Prostate gland (tissue), 2 donors: Measurements from ENCODE around the gene VCPKMT. TPM values are rescaled to one million over a fixed set of nuclear protein-coding genes. Genes with fewer than 3 reads are reported as not detected.

Experiments
- DNase-seq: peaks from one replicate; pipeline ENCODE4 v3.0.0-alpha.2; 2019; ENCODE audit warnings: low spot score
- H3K27ac ChIP-seq, 2 donors: fragments of 200-600 bp; sonication (generic); 2 replicates each; pipeline ENCODE4 v1.5.1; 2017 to 2019
- H3K27me3 ChIP-seq: fragments of 200-600 bp; sonication (generic); replicated peaks from 2 replicates; pipeline ENCODE4 v1.5.1; 2019; ENCODE audit not compliant: insufficient read depth
- H3K36me3 ChIP-seq, 2 donors: fragments of 200-600 bp; sonication (generic); 1 replicate in 1 of 2; 2 replicates in 1 of 2; pipeline versions ENCODE4 v1.5.1 to v1.8.1; 2017 to 2019
- H3K4me1 ChIP-seq: fragments of 200-600 bp; sonication (generic); replicated peaks from 2 replicates; pipeline ENCODE4 v1.5.1; 2019
- H3K4me3 ChIP-seq, 2 donors: fragments of 200-600 bp; sonication (generic); 2 replicates each; pipeline ENCODE4 v1.5.1; 2017 to 2019
- H3K9me3 ChIP-seq: fragments of 200-600 bp; sonication (generic); 2 replicates; pipeline ENCODE4 v1.5.1; 2017
- CTCF ChIP-seq, 4 experiments: fragments of 200-600 bp in 2 of 4; fragments of 450-650 bp in 2 of 4; sonication (generic) in 2 of 4; IDR thresholded peaks; 1 replicate in 3 of 4; 2 replicates in 1 of 4; pipeline ENCODE4 v1.5.1; 2016 to 2019; ENCODE audit warnings: antibody characterized with exemption in 4 of 4, mild to moderate bottlenecking in 2 of 4, moderate library complexity in 2 of 4
- POLR2A ChIP-seq: fragments of 450-650 bp; IDR thresholded peaks from one replicate; pipeline ENCODE4 v1.6.1; 2016; ENCODE audit warnings: antibody characterized with exemption, mild to moderate bottlenecking
- POLR2AphosphoS5 ChIP-seq: sonication (generic); formaldehyde crosslinking; IDR thresholded peaks from one replicate; pipeline ENCODE4 v1.6.1; 2017; ENCODE audit warnings: antibody characterized with exemption
- WGBS: methylation state at CpG from one replicate; pipeline ENCODE4 v1.1.5; 2018; 5-methylcytosine and 5-hydroxymethylcytosine counted together
- intact Hi-C: fragments of 100-400 bp; cut with DNase I; formaldehyde crosslinking; loops from one replicate; pipeline ENCODE4 v1.14.2; 2022
- total RNA-seq, 2 donors: library from RNA; depleted of rRNA; stranded (reverse); fragments of >200 nt; gene quantifications; one replicate each; pipeline ENCODE4 v1.1.0, GENCODE V29; 2016

Gene VCPKMT
- total RNA-seq, 2 donors from 2014 or later, result 6.1 to 6.4 TPM

GRCh38 chr14:50095895-50096294 lies 20.5 kb downstream of the VCPKMT start:
- no peak for TF ChIP-seq POLR2A
- Histone ChIP-seq H3K36me3 (no peaks in the 10 kb centered on the region), H3K9me3 (no peaks in the 10 kb centered on the region), H3K4me3 (no peak overlapping the region), H3K27ac (no peak overlapping the region), H3K4me1 (no peaks in the 10 kb centered on the region), H3K27me3 (no peaks in the 10 kb centered on the region)
- no peak for DNase-seq
- intact Hi-C loops, result no loop called here
- 31% methylated on average over 1 of the region's 1 CpG for WGBS

- no peak for TF ChIP-seq POLR2AphosphoS5
- no peak for TF ChIP-seq CTCF (IDR thresholded peaks at IDR 0.05)
- TF ChIP-seq POLR2A, result no peak
- Histone ChIP-seq H3K4me3 (no peak overlapping the region), H3K4me1 (no peaks in the 10 kb centered on the region), H3K36me3 (no peaks in the 10 kb centered on the region), H3K27me3 (no peaks in the 10 kb centered on the region), H3K27ac (no peak overlapping the region), H3K9me3 (no peaks in the 10 kb centered on the region)
- no peak for DNase-seq
- intact Hi-C loops, result no loop called here
- WGBS, result 93% methylated on average over 11 of the region's 11 CpGs
Observed at GRCh38 chr14:50094056-50094755, 22.2 kb downstream of the VCPKMT start.

GRCh38 chr14:50093496-50093895 lies 22.9 kb downstream of the VCPKMT start:
- Histone ChIP-seq H3K27ac (no peak overlapping the region), H3K9me3 (no peaks in the 10 kb centered on the region), H3K4me1 (no peaks in the 10 kb centered on the region), H3K36me3 (no peaks in the 10 kb centered on the region), H3K4me3 (no peak overlapping the region), H3K27me3 (no peaks in the 10 kb centered on the region)
- intact Hi-C loops, result no loop called here
- no peak for TF ChIP-seq CTCF (IDR thresholded peaks at IDR 0.05)
- no peak for TF ChIP-seq POLR2A
- TF ChIP-seq POLR2AphosphoS5, result no peak
- DNase-seq, result no peak
- 95% methylated on average over 1 of the region's 2 CpGs for WGBS

- 89% methylated on average over 6 of the region's 6 CpGs for WGBS
- TF ChIP-seq POLR2A, result no peak
- no peak for TF ChIP-seq CTCF (IDR thresholded peaks at IDR 0.05)
- no peak for TF ChIP-seq POLR2AphosphoS5
- Histone ChIP-seq H3K9me3 (no peaks in the 10 kb centered on the region), H3K4me1 (no peaks in the 10 kb centered on the region), H3K27ac (no peak overlapping the region), H3K4me3 (no peak overlapping the region), H3K36me3 (no peaks in the 10 kb centered on the region), H3K27me3 (no peaks in the 10 kb centered on the region)
- intact Hi-C loops, result no loop called here
- DNase-seq, result no peak
Observed at GRCh38 chr14:50092006-50092555, 24.3 kb downstream of the VCPKMT start.

- Histone ChIP-seq H3K36me3 (no peaks in the 10 kb centered on the region), H3K9me3 (no peaks in the 10 kb centered on the region), H3K27me3 (no peaks in the 10 kb centered on the region), H3K4me3 (no peak overlapping the region), H3K27ac (no peak overlapping the region), H3K4me1 (no peaks in the 10 kb centered on the region)
- WGBS, result 81% methylated on average over 7 of the region's 7 CpGs
- TF ChIP-seq CTCF (IDR thresholded peaks at IDR 0.05), result no peak
- no peak for TF ChIP-seq POLR2AphosphoS5
- TF ChIP-seq POLR2A, result no peak
- intact Hi-C loops, result no loop called here
- no peak for DNase-seq
Observed at GRCh38 chr14:50091240-50091913, 25.0 kb downstream of the VCPKMT start.
